ENCODE data around the gene GOLGA6L22. TPM values are rescaled to one million over a fixed set of nuclear protein-coding genes. Genes with fewer than 3 reads are reported as not detected.

GOLGA6L22 gene
- total RNA-seq, 4 donors from 2014 or later = not detected

Small RNA genes lying within 50 kb of the gene (small RNA-seq; reads per million reads assigned to genes)
- 0 reads per million in 2 donors for gene RN7SL545P
